DOHH2 (cell line): ENCODE data around the gene LNX2.

Experiments
- H3F3A ChIP-seq: fragments of 200-600 bp; sonication (generic), shearing (Covaris generic); 2 replicates; pipeline ENCODE4 v1.6.0; 2016; ENCODE audit warnings: antibody characterized with exemption, mild to moderate bottlenecking; ENCODE audit not compliant: control insufficient read depth, insufficient read depth
- H3K27ac ChIP-seq: fragments of 200-600 bp; sonication (generic); 2 replicates; pipeline ENCODE4 v1.5.1; 2014; ENCODE audit warnings: low read depth, mild to moderate bottlenecking, low read length, moderate library complexity
- H3K27me3 ChIP-seq: fragments of 200-600 bp; sonication (generic); 2 replicates; pipeline ENCODE4 v1.6.1; 2014; ENCODE audit warnings: mild to moderate bottlenecking, low read length, mixed read lengths; ENCODE audit not compliant: control insufficient read depth
- H3K36me3 ChIP-seq: fragments of 200-600 bp; sonication (generic); 2 replicates; pipeline ENCODE4 v1.6.1; 2014; ENCODE audit warnings: mild to moderate bottlenecking, low read length, moderate library complexity, mixed read lengths; ENCODE audit not compliant: control insufficient read depth
- H3K4me1 ChIP-seq: fragments of 200-600 bp; sonication (generic); 2 replicates; pipeline ENCODE4 v1.6.1; 2014; ENCODE audit warnings: mild to moderate bottlenecking, low read length, mixed read lengths; ENCODE audit not compliant: control insufficient read depth
- H3K4me2 ChIP-seq: fragments of 200-600 bp; sonication (generic); 2 replicates; pipeline ENCODE4 v1.6.0; 2014; ENCODE audit warnings: mild to moderate bottlenecking, low read length, moderate library complexity
- H3K4me3 ChIP-seq: fragments of 200-600 bp; sonication (generic); 2 replicates; pipeline ENCODE4 v1.5.1; 2014; ENCODE audit warnings: mild to moderate bottlenecking, low read length, mixed read lengths
- H3K79me2 ChIP-seq: fragments of 200-600 bp; sonication (generic); 2 replicates; pipeline ENCODE4 v1.6.1; 2014; ENCODE audit warnings: mild to moderate bottlenecking, low read length, mixed read lengths; ENCODE audit not compliant: control insufficient read depth
- H3K9me2 ChIP-seq: fragments of 200-600 bp; sonication (generic); replicated peaks from 2 replicates; pipeline ENCODE4 v1.6.1; 2014; ENCODE audit warnings: mild to moderate bottlenecking, low read length, mixed read lengths; ENCODE audit not compliant: control insufficient read depth
- H3K9me3 ChIP-seq: fragments of 200-600 bp; sonication (generic); 2 replicates; pipeline ENCODE4 v1.6.1; 2014; ENCODE audit warnings: antibody characterized with exemption, low read length, mixed read lengths; ENCODE audit not compliant: control insufficient read depth, insufficient read depth
- H4K20me1 ChIP-seq: fragments of 200-600 bp; sonication (generic); 2 replicates; pipeline ENCODE4 v1.6.0; 2014; ENCODE audit warnings: low read depth, mild to moderate bottlenecking, antibody characterized with exemption, low read length, moderate library complexity; ENCODE audit not compliant: control insufficient read depth, insufficient read depth
- EZH2phosphoT487 ChIP-seq: fragments of 200-600 bp; sonication (generic); IDR thresholded peaks from 2 replicates; pipeline ENCODE4 v1.6.1; 2017; ENCODE audit warnings: borderline replicate concordance, mild to moderate bottlenecking, antibody characterized with exemption, low read length, moderate library complexity, mixed read lengths
- TF ChIP-seq, protein P1 (sequence below): fragments of 200-600 bp; sonication (generic); IDR thresholded peaks from one replicate; pipeline ENCODE4 v1.5.1; 2014; ENCODE audit warnings: antibody characterized with exemption, mild to moderate bottlenecking, low read depth, low read length; ENCODE audit not compliant: poor library complexity, severe bottlenecking

LNX2 gene

DNA sequence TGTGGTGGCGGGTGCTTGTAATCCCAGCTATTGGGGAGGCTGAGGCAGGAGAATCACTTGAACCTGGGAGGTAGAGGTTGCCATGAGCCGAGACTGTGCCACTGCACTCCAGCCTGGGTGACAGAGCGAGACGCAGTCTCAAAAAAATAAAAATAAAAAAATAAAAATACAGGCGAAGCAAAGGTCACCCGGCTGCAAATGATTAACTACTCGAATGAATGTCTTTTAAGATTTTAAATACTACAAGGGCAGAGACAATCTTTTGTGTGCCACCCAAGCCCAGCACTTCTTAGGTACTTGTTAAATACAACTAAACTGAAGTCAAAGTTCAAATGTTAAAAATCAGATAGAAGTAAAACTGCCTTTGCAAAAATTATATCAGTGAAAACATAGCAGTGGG, 6.7 kb downstream of the LNX2 start:
- no peak overlapping the region for H3K27ac ChIP-seq
- H3K36me3 ChIP-seq, result no peaks in the 10 kb centered on the region
- no peaks in the 10 kb centered on the region for H3K27me3 ChIP-seq
- TF ChIP-seq, protein P1, sequence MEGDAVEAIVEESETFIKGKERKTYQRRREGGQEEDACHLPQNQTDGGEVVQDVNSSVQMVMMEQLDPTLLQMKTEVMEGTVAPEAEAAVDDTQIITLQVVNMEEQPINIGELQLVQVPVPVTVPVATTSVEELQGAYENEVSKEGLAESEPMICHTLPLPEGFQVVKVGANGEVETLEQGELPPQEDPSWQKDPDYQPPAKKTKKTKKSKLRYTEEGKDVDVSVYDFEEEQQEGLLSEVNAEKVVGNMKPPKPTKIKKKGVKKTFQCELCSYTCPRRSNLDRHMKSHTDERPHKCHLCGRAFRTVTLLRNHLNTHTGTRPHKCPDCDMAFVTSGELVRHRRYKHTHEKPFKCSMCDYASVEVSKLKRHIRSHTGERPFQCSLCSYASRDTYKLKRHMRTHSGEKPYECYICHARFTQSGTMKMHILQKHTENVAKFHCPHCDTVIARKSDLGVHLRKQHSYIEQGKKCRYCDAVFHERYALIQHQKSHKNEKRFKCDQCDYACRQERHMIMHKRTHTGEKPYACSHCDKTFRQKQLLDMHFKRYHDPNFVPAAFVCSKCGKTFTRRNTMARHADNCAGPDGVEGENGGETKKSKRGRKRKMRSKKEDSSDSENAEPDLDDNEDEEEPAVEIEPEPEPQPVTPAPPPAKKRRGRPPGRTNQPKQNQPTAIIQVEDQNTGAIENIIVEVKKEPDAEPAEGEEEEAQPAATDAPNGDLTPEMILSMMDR, result no peak
- TF ChIP-seq EZH2phosphoT487, result no peak
- peaks cover 97% of the 10 kb centered on the region for H3K79me2 ChIP-seq
- H3K4me1 ChIP-seq, result peaks cover 40% of the 10 kb centered on the region
- H3K9me2 ChIP-seq, result no peaks in the 10 kb centered on the region
- H3K9me3 ChIP-seq, result no peaks in the 10 kb centered on the region
- H3K4me2 ChIP-seq, result no peak overlapping the region
- H4K20me1 ChIP-seq, result no peaks in the 10 kb centered on the region; the same call in 1 of the 2 replicates
- H3K4me3 ChIP-seq, result no peak overlapping the region
- no peaks in the 10 kb centered on the region for H3F3A ChIP-seq

DNA sequence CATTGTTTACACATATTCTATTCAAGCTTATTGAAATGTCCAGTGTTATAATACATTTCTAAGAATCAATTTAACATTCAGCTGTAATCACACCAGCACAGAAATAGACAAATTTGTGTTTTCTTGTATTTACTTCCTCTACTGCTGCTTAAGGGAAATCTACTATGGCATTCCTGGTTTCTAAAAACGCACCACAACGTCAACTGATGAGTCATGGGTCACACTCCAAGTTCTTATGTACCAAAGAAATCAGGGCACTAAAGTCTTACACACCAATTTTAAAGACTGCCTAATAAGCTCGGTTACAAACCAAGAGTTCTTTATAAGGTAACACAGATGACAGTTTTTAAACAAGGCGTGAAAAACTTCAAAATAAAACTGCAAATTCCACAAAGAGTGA, 13.2 kb downstream of the LNX2 start:
- Histone ChIP-seq H3K4me3 (no peak overlapping the region), H3F3A (no peaks in the 10 kb centered on the region), H3K27ac (no peak overlapping the region), H3K79me2 (peaks cover 73% of the 10 kb centered on the region), H3K4me1 (peaks cover 32% of the 10 kb centered on the region), H3K9me2 (no peaks in the 10 kb centered on the region), H3K27me3 (no peaks in the 10 kb centered on the region), H4K20me1 (no peaks in the 10 kb centered on the region), H3K4me2 (no peak overlapping the region), H3K36me3 (no peaks in the 10 kb centered on the region), H3K9me3 (no peaks in the 10 kb centered on the region)
- TF ChIP-seq EZH2phosphoT487, result no peak
- TF ChIP-seq, protein P1, result no peak

DNA sequence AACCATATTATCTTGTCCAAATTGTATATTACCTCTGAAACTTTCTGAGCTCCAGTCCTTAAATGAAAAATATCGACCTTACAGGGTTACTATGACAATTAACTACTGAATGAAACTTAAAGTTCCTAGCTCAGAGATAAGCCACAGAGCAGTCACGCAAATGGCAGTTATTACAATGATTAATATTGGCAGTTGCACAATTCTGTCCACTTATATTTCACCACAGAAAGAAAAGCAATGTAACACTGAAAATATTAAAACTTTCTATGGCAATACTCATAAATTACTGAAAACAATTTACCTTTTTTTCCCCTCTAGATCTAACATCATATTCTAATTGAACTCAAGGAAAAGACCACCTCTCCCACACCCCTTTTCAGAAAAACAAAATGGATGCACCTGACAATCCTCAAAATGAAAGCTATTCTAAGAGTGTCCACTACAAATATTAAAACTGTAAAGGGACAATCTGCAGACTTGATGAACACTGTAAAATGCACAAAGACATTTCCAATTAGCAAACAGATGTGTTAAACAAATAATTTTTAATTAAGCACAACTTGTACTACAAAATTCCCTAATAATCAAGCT, 14.6 kb downstream of the LNX2 start:
- Histone ChIP-seq H3K27ac (no peak overlapping the region), H3K4me2 (no peak overlapping the region), H3K36me3 (no peaks in the 10 kb centered on the region), H3K9me2 (no peaks in the 10 kb centered on the region), H3F3A (no peaks in the 10 kb centered on the region), H3K27me3 (no peaks in the 10 kb centered on the region), H3K79me2 (peaks cover 64% of the 10 kb centered on the region), H3K4me1 (peaks cover 22% of the 10 kb centered on the region), H4K20me1 (no peaks in the 10 kb centered on the region), H3K4me3 (no peak overlapping the region), H3K9me3 (no peaks in the 10 kb centered on the region)
- TF ChIP-seq EZH2phosphoT487, result no peak
- TF ChIP-seq, protein P1, result no peak
